CD14-positive monocyte (primary cell): Measurements from ENCODE around the gene HMGXB3. TPM values are rescaled to one million over a fixed set of nuclear protein-coding genes. Genes with fewer than 3 reads are reported as not detected.

Experiments
- DNase-seq, 3 donors: peaks; one replicate each; pipeline ENCODE4 v3.0.0-alpha.2; 2011 to 2022
- H2AFZ ChIP-seq: 2 replicates; pipeline ENCODE4 v1.6.0; 2012; ENCODE audit warnings: mild to moderate bottlenecking, low read depth, low read length, inconsistent platforms; ENCODE audit not compliant: insufficient read depth, poor library complexity, severe bottlenecking
- H3K27ac ChIP-seq, 2 donors: 1 replicate in 1 of 2; 2 replicates in 1 of 2; pipeline ENCODE4 v1.5.1; 2012 to 2013; ENCODE audit warnings: low read length in 2 of 2, control low read depth in 1 of 2, inconsistent platforms in 1 of 2, low read depth in 1 of 2, mild to moderate bottlenecking in 1 of 2
- H3K27me3 ChIP-seq, 2 donors: one replicate each; pipeline versions ENCODE4 v1.6.0 to v1.6.1; 2011 to 2013; ENCODE audit warnings: low read length in 2 of 2; ENCODE audit not compliant: control insufficient read depth in 2 of 2, insufficient read depth in 2 of 2
- H3K36me3 ChIP-seq, 2 donors: replicated peaks in 1 of 2; 1 replicate in 1 of 2; 2 replicates in 1 of 2; pipeline versions ENCODE4 v1.5.1 to v1.6.1; 2012 to 2013; ENCODE audit warnings: low read length in 2 of 2, control low read depth in 1 of 2, inconsistent platforms in 1 of 2, mild to moderate bottlenecking in 1 of 2; ENCODE audit not compliant: insufficient read depth in 2 of 2, control insufficient read depth in 1 of 2
- H3K4me1 ChIP-seq, 2 donors: 1 replicate in 1 of 2; 2 replicates in 1 of 2; pipeline versions ENCODE4 v1.5.1 to v1.6.1; 2012 to 2013; ENCODE audit warnings: low read length in 2 of 2, control low read depth in 1 of 2, inconsistent platforms in 1 of 2, mild to moderate bottlenecking in 1 of 2, moderate library complexity in 1 of 2; ENCODE audit not compliant: insufficient read depth in 2 of 2, control insufficient read depth in 1 of 2
- H3K4me2 ChIP-seq: replicated peaks from 2 replicates; pipeline ENCODE3; 2012; ENCODE audit warnings: low read length, moderate library complexity, mild to moderate bottlenecking; ENCODE audit not compliant: poor library complexity, severe bottlenecking; ENCODE audit errors: extremely low read depth
- H3K4me3 ChIP-seq, 3 experiments: fragments of 200-600 bp in 1 of 3; sonication (generic) in 1 of 3; replicated peaks in 1 of 3; 1 replicate in 2 of 3; 2 replicates in 1 of 3; pipeline ENCODE4 v1.5.1; 2011 to 2013; ENCODE audit warnings: low read length in 3 of 3, mild to moderate bottlenecking in 3 of 3, control low read depth in 2 of 3, low read depth in 2 of 3, inconsistent platforms in 1 of 3, moderate library complexity in 1 of 3
- H3K79me2 ChIP-seq: 2 replicates; pipeline ENCODE4 v1.6.0; 2012; ENCODE audit warnings: mild to moderate bottlenecking, control low read depth, inconsistent platforms, low read length, moderate library complexity; ENCODE audit not compliant: insufficient read depth
- H3K9ac ChIP-seq: 2 replicates; pipeline ENCODE4 v1.6.0; 2017; ENCODE audit warnings: low read length, mild to moderate bottlenecking; ENCODE audit not compliant: insufficient read depth, poor library complexity, severe bottlenecking
- H3K9me3 ChIP-seq, 2 donors: replicated peaks in 1 of 2; 1 replicate in 1 of 2; 2 replicates in 1 of 2; pipeline versions ENCODE4 v1.5.1 to v1.6.1; 2012 to 2013; ENCODE audit warnings: low read length in 2 of 2, control low read depth in 1 of 2; ENCODE audit not compliant: control insufficient read depth in 1 of 2, insufficient read depth in 1 of 2
- H4K20me1 ChIP-seq: 2 replicates; pipeline ENCODE4 v1.6.0; 2012; ENCODE audit warnings: mild to moderate bottlenecking, low read length, control low read depth, moderate library complexity; ENCODE audit not compliant: insufficient read depth
- H3K27ac Mint-ChIP-seq, 7 donors: one replicate each; pipeline ENCODE4 v1.8.0; 2020; ENCODE audit warnings: mild to moderate bottlenecking in 7 of 7, mixed read lengths in 7 of 7, moderate library complexity in 6 of 7, inconsistent platforms in 2 of 7
- H3K27me3 Mint-ChIP-seq, 3 donors: one replicate each; pipeline ENCODE4 v1.8.0; 2021 to 2022; ENCODE audit warnings: low read depth in 3 of 3, mild to moderate bottlenecking in 3 of 3, mixed read lengths in 3 of 3, moderate library complexity in 3 of 3, inconsistent platforms in 1 of 3
- H3K36me3 Mint-ChIP-seq, 2 donors: one replicate each; pipeline ENCODE4 v1.8.0; 2020; ENCODE audit warnings: mixed read lengths in 2 of 2, inconsistent platforms in 1 of 2, mild to moderate bottlenecking in 1 of 2
- H3K4me1 Mint-ChIP-seq: one replicate; pipeline ENCODE4 v1.8.0; 2020; ENCODE audit warnings: mild to moderate bottlenecking, mixed read lengths
- H3K4me3 Mint-ChIP-seq, 2 donors: one replicate each; pipeline ENCODE4 v1.8.0; 2020; ENCODE audit warnings: mild to moderate bottlenecking in 2 of 2, mixed read lengths in 2 of 2, moderate library complexity in 1 of 2
- H3K9me3 Mint-ChIP-seq, 7 donors: one replicate each; pipeline ENCODE4 v1.8.0; 2020 to 2022; ENCODE audit warnings: mixed read lengths in 7 of 7, mild to moderate bottlenecking in 6 of 7, moderate library complexity in 6 of 7, inconsistent platforms in 2 of 7
- CTCF ChIP-seq: fragments of 200-600 bp; IDR thresholded peaks from one replicate; pipeline ENCODE4 v1.8.0; 2022; ENCODE audit warnings: antibody characterized with exemption, mild to moderate bottlenecking
- WGBS: methylation state at CpG from one replicate; pipeline ENCODE4 v1.1.5; 2013; ENCODE audit warnings: missing lambda C conversion rate; ENCODE audit not compliant: insufficient coverage; 5-methylcytosine and 5-hydroxymethylcytosine counted together
- intact Hi-C, 2 donors: fragments of 100-400 bp; cut with micrococcal nuclease; formaldehyde crosslinking; loops; one replicate each; pipeline versions ENCODE4 v1.15.0 to v1.15.1; 2023
- polyA plus RNA-seq, 3 donors: library from polyadenylated mRNA; depleted of rRNA in 1 of 3; unstranded in 2 of 3; stranded (reverse) in 1 of 3; fragments of 300-500 nt in 2 of 3; fragments of >200 nt in 1 of 3; fragmentation: Illumina TruSeq in 2 of 3; gene quantifications; 1 replicate in 2 of 3; 2 replicates in 1 of 3; pipeline ENCODE4 v1.2.3, GENCODE V29; 2012 to 2021

Gene HMGXB3
- polyA plus RNA-seq, 3 donors: 3.1 to 22.9 (median 6.2) TPM

- Histone ChIP-seq H3K4me1 (peaks cover 18 to 29% of the 10 kb centered on the region in 2 donors), H3K4me2 (no peak overlapping the region), H2AFZ (no peak overlapping the region), H3K27me3 (no peaks in the 10 kb centered on the region), H3K27ac (no peak overlapping the region), H4K20me1 (no peaks in the 10 kb centered on the region), H3K9me3 (no peaks in the 10 kb centered on the region), H3K9ac (no peak overlapping the region), H3K36me3 (no peaks in the 10 kb centered on the region), H3K79me2 (peaks cover 41% of the 10 kb centered on the region), H3K4me3 (no peak overlapping the region)
- peak; percentile 53 for TF ChIP-seq CTCF
- intact Hi-C loops: loop anchor here in 1 of 2 donors (2.0 to 5.0 kb wide), 2 partner anchors 21 to 40 kb away; partner anchors contain the start of genes HMGXB3 and TIGD6
- Mint-ChIP-seq H3K27ac (no peak overlapping the region), H3K36me3 (peaks cover 2 to 3% of the 10 kb centered on the region in 2 donors), H3K27me3 (no peaks in the 10 kb centered on the region), H3K4me1 (peaks cover 26% of the 10 kb centered on the region), H3K9me3 (no peaks in the 10 kb centered on the region), H3K4me3 (peak overlapping the region in 1 of 2 donors; percentile 9)
- WGBS: 84% methylated on average over 2 of the region's 6 CpGs
- peak in 1 of 3 donors; percentile 11 for DNase-seq
Measured at GRCh38 chr5:149961957-149962409, 38.6 kb upstream of the HMGXB3 start.

DNA sequence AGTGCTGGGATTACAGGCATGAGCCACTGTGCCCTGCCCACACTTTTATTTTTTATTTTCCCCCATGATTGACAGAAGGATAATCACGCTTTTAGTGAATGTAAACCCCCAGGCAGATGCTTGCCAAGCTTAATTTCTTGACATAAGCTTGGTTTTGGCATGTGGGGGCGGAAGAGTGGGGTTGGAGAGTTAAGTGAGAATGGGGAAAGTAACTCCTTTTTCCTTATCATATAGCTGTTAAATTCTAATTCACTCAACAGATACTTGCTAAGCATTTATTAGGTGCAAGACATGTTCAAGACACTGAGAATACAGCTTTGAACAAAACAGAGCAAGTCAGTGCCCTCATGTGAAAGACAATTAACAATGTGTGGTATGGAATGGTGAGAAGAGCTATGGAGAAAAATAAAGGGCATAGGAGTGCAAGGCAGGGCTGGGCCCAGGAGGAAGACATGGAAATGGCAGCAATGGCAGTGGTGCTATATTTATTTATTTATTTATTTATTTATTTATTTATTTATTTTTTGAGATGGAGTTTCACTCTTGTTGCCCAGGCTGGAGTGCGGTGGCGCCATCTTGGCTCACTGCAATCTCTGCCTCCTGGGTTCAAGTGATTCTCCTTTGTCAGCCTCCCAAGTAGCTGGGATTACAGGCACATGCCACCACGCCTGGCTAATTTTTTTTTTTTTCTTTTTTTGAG, 37.8 kb upstream of the HMGXB3 start:
- peaks cover 18 to 29% of the 10 kb centered on the region in 2 donors for H3K4me1 ChIP-seq
- H3K27me3 Mint-ChIP-seq: no peaks in the 10 kb centered on the region
- no peak overlapping the region for H2AFZ ChIP-seq
- no peaks in the 10 kb centered on the region for H3K9me3 Mint-ChIP-seq
- no peak overlapping the region for H3K4me3 Mint-ChIP-seq
- intact Hi-C loops: loop anchor here in 1 of 2 donors (5.0 kb wide), 1 partner anchor 40 kb away; the partner anchor contains the start of genes HMGXB3 and TIGD6
- 86% methylated on average over 2 of the region's 5 CpGs for WGBS
- no peaks in the 10 kb centered on the region for H3K27me3 ChIP-seq
- no peak overlapping the region for H3K9ac ChIP-seq
- TF ChIP-seq CTCF: no peak
- peaks cover 24% of the 10 kb centered on the region for H3K4me1 Mint-ChIP-seq
- H3K4me3 ChIP-seq: no peak overlapping the region
- H3K79me2 ChIP-seq: peaks cover 41% of the 10 kb centered on the region
- H3K4me2 ChIP-seq: no peak overlapping the region
- H3K27ac ChIP-seq: no peak overlapping the region
- H3K36me3 Mint-ChIP-seq: peaks cover 2 to 6% of the 10 kb centered on the region in 2 donors
- H4K20me1 ChIP-seq: no peaks in the 10 kb centered on the region
- DNase-seq: no peak
- no peak overlapping the region for H3K27ac Mint-ChIP-seq
- no peaks in the 10 kb centered on the region for H3K9me3 ChIP-seq
- no peaks in the 10 kb centered on the region for H3K36me3 ChIP-seq
